ENCODE measurements around the gene FANCC.

Gene FANCC

DNA sequence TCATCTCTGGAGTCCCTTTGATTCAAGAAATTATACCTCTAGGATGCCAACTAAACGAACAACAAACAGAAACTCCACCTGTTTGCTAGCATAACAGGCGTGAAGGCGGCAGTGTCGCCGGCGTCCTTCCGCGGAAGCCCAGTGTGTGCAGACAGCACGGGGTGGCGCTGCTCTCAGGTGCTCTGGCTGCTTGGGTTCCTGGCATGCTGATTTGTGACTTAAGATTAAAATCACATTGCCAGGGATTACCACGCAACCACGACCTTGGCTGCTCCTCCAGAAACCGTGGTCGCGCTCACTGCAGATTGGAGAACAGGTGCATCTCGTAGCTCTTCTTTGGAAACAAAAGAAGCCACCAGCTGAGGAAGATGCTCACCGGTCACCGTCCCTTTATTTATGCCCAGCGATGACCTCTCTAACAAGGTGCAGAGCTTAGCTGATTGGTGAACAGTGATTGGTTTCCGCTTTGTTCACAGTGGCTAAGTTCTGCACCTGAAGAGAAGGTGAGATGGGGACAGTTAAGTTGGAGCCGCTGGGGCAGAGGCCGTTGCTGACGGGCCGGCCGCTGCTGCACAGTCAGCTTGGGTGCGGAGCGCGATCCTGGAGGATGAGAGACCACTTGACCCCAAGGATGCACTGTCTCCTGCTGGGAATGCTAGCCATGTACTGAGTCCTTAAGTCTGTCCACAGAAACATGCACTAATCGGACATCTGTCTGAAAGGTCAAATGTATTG, 232.3 kb downstream of the FANCC start:
- no peak for DNase-seq (ENCODE audit: low spot score)

DNA sequence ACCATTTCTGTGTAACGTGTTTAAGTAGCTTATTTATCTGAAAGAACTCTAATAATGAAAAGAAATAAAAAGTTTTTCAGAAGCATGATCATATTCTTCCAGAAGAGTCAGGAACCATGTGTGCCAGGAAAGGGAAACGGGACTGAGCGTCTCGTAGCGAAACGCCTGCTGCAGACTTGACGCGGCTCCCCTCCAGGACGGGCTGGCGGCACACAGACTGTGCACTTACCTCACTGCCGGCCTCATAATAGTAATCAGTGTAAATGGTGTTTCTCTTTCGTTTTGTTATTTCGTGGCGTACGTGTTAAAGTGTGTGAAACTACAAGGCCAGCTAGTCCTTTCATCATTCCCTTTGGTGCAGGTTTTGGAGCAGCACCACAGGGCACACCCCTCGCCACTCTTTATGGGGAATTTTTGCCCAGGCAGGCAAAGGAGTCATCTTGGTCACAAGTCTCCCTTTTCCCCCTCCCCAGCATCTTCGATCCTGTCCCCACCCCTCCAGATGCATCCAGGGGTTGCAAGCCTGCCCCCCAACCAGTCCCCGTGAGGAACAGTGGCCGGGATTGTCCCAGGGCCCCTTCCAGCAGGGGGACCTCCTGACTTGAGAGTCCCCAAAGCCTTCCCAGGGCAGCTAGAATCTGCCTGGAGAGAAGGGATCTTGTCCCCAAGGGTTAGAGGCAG, 233.1 kb downstream of the FANCC start:
- no peak for DNase-seq (ENCODE audit: low spot score)

DNA sequence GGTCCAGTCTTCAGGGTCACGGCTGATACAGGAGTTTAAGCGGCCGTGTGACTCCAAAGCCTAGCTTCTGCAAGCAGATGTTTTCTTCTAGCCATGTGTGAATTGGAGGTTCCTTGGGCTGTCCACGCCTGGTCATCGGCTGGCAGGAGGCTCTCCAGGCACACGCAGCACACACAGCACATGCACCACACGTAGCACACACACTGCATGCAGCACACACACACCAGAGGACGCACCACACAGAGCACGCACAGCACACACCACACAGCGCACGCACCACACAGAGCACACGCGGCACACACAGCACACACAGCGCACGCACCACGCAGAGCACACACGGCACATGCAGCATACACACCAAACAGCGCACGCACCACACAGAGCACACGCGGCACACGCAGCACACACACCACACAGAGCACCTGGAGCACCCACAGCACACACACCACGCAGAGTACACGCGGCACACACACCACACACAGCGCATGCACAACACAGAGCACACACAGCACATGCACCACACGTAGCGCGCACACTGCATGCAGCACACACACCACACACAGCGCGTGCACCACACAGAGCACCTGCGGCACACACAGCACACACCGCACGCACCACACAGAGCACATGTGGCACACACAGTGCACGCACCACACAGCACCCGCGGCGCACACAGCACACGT, 234.3 kb downstream of the FANCC start:
- no peak for DNase-seq (ENCODE audit: low spot score)

DNA sequence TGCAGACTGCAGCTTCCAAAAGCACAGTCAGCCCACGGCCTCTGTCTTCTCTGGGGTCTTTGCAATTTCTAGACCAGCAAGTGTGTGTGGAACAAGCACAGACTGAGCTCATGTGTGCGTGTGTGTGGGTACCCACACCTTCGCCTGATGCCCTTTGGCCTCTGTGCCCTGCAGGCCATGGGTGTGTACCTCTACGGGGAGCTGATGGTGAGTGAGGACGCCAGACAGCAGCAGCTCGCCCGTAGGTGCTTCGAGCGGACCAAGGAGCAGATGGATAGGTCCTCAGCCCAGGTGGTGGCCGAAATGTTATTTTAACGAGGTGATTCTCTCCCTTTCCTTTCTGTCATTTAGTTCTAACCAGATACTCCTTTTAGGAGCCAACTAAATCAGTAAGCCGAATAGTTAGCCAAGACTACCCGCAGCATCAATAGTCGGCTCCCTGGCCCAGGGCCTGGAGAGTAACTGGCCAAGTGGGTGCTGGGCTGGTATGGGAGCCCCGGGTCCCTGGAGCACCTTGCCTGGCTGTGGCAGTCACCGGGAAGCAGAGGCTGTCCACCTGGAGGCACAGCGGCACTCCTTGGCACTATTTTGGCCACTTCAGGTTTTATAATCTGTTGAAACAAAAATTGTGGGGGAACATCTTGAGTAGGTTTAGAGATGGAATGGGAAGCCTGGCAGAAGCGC, 235.0 kb downstream of the FANCC start:
- no peak for DNase-seq (ENCODE audit: low spot score)

DNA sequence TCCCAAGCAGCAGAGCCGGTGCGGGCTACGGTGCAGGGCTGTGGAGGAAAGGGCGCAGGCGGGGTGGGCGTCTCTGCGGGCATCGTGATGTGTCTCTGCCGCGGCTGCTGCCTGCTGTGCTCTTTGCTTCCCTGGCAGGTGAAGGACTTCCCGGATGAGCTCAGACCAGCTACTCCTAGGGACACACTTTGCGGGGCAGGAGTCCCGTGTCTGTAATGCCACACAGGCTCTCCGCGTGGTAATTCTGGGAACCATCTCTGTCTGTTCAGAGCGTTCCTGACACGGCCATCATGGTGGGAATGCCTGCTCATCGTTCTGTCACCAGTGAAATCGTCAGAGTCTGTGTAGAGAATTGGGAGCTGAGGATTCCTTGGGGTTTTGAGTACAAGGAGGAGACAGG, 235.5 kb downstream of the FANCC start:
- no peak for DNase-seq (ENCODE audit: low spot score)

DNA sequence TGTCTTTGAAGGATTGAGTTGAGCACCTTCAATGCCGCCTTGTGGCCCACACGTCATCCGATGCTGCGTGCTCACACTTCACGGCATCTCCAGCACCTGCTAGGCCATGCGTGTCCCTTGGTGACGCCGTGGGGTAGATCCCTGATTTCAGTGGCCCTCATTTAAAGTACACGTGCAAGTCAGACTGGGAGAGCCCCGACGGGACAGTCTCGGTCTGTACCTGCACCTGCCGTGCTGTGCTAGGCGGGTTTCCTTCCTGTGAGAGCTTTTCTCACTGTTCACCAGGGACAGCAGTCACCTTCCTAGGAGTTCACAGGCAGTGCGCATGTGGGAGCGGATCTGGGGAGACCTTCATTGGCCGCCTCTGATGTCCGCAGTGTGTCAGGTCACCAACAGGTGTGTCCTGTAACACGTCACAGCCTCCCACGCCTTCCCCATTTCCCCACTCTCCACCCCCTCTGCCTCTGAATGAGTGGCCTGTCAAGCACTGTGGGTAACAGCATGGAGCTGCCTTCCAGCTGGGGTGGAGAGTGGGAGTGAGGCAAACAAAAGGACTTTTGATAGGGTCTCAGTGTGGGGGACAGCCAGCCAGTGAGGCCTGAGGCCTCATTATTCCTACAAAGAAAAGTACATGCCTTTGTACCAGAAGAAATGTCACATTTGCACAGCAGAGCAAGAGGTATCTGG, 236.4 kb downstream of the FANCC start:
- peak; percentile 95 for DNase-seq (ENCODE audit: low spot score)

DNA sequence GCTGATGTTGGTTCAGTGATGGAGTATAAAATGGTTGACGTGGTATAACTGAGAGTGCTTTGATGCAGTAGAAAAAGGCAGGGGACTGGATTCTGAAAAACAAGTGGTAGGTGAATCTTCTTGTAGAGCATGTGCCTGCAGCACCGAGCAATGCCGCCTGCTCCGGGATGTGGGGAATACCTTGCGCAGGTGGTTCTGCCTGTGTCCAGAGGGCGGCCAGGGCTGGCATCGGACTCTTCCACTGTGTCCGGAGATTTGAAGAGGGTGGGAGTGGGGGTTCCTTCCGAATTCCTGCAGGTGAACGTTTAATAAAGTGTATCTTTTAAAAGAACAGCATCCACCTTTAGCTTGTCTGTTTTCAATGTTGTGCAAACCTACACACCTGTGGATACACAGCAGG, 238.0 kb downstream of the FANCC start:
- no peak for DNase-seq (ENCODE audit: low spot score)

DNA sequence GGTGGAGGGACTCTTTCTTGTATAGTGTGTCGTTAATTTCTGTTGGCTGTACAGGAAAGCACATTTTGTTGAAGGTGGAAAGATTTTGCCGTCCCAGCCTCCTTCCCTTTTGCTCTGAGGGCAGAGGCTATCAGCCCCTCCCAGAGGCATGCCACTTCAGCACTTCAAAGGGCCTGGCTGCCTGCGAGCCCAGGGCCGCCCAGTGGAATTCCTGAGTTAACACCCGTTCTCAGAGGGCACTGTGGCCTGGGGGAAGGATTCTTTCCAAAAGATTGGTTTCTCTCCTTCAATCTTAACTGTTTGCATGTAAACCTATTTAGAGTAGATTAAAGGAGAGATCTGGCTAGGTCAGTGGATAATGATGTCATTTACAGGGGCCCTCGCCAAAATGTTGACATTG, 238.6 kb downstream of the FANCC start:
- no peak for DNase-seq (ENCODE audit: low spot score)

DNA sequence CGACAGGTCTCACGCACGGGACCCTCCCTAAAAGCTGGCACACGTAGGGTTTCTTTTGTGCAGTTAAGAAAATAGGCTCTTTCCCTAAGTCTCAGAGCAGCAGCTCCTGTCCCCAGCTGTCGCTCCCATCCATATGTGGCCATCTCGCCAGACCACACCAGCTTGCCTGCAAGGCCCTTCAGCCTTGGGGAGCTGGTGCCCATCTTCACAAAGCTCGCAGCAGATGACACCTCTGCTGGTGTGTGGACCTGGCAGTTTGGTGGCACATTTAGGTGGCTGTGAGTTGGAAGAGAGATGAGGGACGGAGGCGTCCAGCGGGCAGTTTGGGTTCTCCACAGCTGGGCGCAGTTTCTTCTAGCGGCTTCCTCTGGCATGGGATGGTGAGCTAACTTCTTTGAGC, 239.0 kb downstream of the FANCC start:
- no peak for DNase-seq (ENCODE audit: low spot score)

DNA sequence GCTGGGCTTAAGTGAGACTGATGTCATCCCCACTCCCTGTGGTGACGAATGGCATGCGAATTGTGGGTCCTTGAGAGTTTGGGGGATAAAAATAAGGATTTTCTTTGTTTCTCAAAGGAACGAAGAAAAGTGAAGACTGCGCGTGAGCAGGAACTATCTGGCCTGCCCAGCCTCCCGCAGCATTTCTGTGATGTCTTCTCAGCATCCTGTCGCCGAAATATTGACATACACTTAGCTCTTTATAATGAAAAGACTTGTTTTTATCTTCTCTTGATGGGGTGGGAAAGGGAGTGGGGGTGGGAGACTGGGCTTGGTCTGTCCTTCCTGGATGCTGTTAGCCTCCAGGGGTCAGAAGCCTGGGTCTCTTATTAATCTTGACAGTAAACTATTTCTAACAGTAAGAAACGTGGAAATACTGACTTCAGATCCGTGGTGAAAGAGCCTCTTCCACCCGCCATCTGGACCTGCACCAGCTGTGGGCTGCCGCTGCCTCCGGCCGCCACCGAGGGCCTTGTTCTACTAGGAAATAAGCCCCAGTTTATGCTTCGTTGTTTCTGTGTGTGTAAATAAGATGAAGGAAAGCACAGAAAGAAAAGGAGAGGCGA, 239.6 kb downstream of the FANCC start:
- DNase-seq (ENCODE audit: low spot score) = no peak

DNA sequence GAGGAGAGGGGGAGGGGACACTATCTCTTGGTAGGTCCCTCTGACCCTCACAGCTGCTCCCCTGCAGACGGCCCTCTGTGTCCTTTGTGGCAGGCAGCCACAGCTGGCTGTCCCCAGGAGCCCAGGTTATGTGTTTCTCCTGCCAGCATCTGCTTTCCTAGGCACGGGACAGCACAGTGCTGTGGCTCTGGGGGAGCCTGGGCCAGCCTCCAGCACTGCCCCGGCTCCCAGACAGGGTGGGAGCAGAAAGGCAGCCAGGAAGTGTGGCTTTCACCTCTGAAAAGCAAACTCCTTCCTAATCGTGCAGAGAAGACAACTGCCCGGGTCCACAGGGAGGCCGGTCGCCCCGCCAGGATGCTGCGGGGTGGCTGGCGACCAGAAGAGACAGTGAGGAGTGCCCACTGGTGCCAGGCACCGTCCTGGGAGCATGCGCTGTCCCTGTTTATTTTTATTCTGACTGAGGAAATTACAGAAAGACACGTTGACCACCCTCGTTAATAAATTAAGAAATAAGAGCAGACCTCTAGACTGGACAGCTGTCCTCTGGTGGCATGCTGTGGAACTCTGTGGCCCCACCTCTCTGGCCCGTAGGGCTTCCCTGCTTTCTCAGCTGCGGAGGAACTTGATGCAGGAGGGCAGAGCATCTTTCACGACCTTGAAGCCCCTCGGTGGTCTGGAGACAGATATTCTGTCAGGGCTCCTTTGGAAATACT, 240.3 kb downstream of the FANCC start:
- DNase-seq (ENCODE audit: low spot score) = peak; percentile 79

DNA sequence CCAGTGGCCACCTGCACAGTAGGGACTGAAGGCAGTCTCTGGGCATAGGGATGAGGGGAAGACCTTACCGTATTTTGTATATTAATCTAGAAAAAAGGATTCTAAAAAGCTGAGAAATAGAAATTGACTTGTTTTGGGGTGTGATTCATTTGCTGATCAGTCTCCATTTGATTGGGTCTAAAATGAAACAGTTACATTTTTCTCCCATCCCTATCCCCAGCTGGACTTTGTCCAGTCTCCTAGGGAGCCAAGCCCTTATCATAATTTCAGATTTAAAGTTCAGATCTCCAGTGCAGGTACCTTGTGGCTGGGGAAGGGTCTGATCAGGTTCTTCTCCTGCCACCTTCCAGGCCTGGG, 240.8 kb downstream of the FANCC start:
- no peak for DNase-seq (ENCODE audit: low spot score)

DNA sequence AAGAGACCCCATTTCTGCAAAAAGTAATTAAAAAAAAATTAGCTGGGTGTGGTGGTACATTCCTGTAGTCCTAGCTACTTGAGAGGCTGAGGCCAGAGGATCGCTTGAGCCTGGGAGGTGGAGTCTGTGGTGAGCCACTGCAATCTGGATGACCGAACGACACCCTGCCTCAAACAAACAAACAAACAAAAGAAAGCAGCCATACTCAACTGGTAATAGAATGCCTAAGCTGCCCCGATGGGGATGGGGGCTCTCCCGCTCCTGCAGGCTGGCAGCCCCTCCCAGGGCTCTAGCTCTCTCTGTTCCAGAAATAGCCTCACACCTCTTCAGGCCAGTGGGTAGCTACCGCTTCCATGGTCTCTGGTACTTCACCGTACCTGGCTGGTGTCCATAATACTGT, 241.8 kb downstream of the FANCC start:
- no peak for DNase-seq (ENCODE audit: low spot score)

DNA sequence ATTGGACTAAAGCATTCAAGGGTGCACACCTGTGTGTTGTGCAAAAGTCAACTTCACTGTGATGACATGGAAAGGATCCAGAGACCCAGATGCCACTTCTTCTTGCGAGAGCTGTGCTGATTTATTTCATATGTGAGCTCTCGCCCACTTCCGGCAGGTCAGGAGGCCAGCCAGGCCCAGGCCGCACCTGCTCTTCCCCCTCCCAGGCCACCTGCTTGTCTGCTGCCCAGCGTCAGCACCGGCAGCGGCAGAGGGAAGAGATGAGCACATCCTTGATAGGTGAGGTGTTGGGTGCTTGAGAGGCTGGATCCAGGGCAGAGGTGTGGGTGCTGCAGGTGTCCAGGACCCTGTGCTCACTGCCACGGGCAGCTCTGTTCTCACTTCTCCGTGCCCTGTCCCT, 242.9 kb downstream of the FANCC start:
- no peak for DNase-seq (ENCODE audit: low spot score)

DNA sequence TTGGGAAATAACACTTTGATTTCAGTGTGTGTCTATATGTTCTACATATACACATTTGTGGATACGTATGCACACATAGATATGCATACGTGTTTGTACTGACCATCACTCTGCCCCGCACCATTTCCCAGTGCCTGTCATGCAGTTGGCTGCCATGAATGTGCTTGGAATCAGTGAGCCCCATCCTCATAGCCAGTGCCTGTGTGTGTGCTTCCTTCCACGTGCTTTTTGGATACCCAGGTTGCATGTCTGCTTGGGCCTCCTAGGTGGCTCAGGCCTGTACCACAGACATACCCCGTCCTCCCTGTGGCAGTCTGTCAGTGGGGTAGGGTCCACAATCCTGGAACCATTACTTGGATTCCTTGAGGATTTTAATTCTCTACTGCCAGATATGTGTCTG, 243.6 kb downstream of the FANCC start:
- no peak for DNase-seq (ENCODE audit: low spot score)

DNA sequence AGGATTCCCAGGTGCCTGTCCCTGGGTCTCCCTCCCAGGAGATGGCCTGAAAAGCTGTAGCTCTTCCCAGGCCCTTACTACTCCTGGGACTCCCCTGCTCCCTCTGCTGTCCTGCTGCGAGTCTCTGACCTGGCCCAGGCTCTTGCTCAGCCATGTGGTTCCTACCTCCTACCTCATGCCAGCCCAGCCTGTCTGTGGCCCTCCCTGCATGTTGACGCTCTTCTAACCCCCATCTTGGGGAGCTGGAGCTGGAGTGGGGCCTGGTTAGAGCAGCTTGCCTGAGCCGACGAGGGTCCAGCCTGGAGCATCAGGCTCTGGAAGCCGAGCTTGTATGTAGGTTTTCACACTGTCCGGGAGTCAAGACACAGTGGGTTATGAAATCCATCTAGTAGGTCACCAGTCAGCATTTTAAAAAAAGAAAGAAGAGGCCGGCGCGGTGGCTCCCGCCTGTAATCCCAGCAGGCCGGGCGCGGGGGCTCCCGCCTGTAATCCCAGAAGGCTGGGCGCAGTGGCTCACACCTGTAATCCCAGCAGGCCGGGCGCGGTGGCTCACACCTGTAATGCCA, 244.4 kb downstream of the FANCC start:
- DNase-seq (ENCODE audit: low spot score) = no peak

DNA sequence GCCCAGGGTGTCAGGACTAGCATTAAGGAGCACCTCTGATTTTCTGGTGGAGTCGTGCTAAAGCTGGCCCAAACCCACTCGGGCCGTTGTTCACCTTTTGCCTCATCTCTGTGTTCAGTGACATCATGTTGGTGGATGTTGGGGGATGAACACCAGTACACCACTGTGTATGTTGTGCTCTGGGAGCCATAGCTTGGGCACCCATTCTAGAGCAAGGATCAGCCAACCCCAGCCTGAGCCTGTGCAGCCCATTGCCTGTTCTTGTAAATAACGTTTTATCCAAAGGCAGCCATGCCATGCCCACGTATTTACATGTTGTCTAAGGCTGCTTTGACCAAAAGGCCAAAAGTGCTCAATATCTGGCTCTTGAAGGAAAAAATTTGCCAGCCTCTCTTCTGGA, 245.6 kb downstream of the FANCC start:
- no peak for DNase-seq (ENCODE audit: low spot score)

DNA sequence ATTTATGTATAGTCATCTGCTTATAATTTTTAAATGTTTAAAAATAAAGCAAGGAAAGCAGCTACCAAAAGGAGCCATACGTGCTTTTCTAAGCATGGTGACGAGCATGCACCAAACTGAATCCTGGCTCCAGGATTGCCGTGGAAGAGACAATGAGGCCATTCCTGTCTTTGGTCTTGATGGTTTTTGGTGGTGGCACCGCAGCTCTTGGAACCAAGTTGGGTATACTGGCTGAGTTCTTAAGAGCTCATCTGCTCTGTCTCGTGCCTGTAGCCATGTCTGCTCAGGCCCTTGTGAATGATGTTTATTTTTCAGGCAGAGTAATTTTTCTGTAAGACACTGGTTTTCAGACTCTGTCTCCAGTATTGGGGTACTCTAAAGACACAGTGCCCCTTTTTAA, 246.1 kb downstream of the FANCC start:
- no peak for DNase-seq (ENCODE audit: low spot score)

DNA sequence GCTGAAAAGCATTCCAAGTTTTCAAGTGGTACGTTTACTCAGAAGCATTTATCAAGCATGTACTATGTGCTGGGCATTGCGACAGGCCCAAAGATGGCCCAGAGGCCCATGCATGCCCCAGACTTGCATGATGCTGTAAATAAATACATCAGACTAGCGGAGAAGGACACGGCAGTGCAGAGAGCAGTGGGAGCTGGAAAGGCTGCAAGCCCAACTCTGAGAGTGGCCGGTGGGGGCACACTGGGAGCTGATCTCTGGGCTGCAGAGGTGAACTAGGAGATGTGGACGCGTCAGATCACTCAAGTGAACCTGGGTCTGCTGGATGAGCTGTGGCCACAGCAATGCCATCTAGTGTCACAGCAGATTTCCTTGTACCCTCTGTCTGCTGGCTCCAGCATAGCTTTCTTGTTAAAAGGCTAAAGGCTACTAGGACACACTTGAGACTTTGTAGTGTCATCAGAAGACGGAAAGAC, 246.9 kb downstream of the FANCC start:
- DNase-seq (ENCODE audit: low spot score) = no peak

DNA sequence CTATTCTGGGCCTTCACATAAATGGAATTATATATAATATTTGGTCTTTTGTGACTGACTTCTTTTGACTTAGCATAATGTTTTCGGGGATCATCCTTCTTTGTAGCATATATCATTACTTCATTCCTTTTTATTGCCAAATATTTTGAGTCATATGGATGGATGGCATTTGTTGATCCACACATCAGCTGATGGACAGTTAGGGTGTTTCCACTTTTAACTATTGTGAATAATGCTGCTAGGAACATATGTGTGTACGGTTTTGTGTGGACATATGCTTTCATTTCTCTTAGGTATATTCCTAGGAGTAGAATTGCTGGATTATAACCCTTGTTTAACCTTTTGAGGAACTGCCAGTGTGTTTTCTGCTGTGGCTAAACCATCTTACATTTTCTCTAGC, 249.6 kb downstream of the FANCC start:
- DNase-seq (ENCODE audit: low spot score) = no peak

DNA sequence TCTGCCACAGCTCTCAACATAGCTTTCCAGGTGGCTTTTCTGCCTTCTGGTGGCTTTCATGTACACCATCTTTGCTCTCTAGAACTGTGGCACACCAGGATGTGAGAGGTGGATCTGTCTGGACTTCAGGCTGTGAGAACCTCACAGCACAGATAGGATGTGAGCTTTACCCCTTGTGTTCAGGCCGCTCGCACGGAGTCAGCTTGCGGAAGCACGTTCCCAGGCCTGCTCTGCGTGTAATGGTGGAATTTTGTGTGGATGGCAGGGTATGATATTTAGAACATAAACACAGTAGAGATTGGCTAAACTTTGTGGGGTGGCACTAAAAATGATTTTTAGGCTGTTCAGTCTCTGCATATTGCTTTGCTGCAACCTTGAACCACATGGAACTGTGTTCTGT, 250.5 kb downstream of the FANCC start:
- DNase-seq (ENCODE audit: low spot score) = no peak

All from putamen (tissue), 1 donor.